Body of pancreas (tissue), 4 donors: Measurements from ENCODE around the gene ZNF622.
"Not testable (repeated sequence)": the region's sequence is repeated elsewhere in the genome, so short reads cannot be mapped to it uniquely, and the experiment has no call there.

ENCODE experiments used
- CTCF ChIP-seq, 7 experiments: fragments of 450-650 bp in 4 of 7; fragments of 200-600 bp in 3 of 7; sonication (generic) in 3 of 7; IDR thresholded peaks; one replicate each; pipeline ENCODE4 v1.5.1; 2016 to 2019; ENCODE audit warnings: antibody characterized with exemption in 7 of 7
- POLR2A ChIP-seq, 3 donors: fragments of 450-650 bp; IDR thresholded peaks; one replicate each; pipeline ENCODE4 v1.6.1; 2016; ENCODE audit warnings: antibody characterized with exemption in 3 of 3, mild to moderate bottlenecking in 2 of 3

GRCh38 chr5:16436065-16436682 is 29.4 kb downstream of the ZNF622 start:
- TF ChIP-seq CTCF, POLR2A (IDR thresholded peaks at IDR 0.05): not testable (repeated sequence)
